Parathyroid adenoma (tissue), 2 donors: ENCODE measurements around the gene EXOC3.

Experiments
- H2AFZ ChIP-seq: fragments of 300-600 bp; sonication (generic); one replicate; pipeline ENCODE4 v1.7.0; 2017; ENCODE audit warnings: antibody characterized with exemption, mild to moderate bottlenecking
- H3K27ac ChIP-seq: fragments of 300-600 bp; sonication (generic); one replicate; pipeline ENCODE4 v1.7.0; 2017
- H3K27me3 ChIP-seq: fragments of 300-600 bp; sonication (generic); one replicate; pipeline ENCODE4 v1.7.0; 2017; ENCODE audit warnings: low read length; ENCODE audit not compliant: control insufficient read depth, insufficient read depth
- H3K36me3 ChIP-seq: fragments of 300-600 bp; sonication (generic); one replicate; pipeline ENCODE4 v1.7.0; 2017; ENCODE audit warnings: low read length; ENCODE audit not compliant: control insufficient read depth, insufficient read depth
- H3K4me1 ChIP-seq: fragments of 300-600 bp; sonication (generic); one replicate; pipeline ENCODE4 v1.7.0; 2017; ENCODE audit warnings: control low read depth
- H3K4me2 ChIP-seq: fragments of 300-600 bp; sonication (generic); one replicate; pipeline ENCODE4 v1.7.0; 2017; ENCODE audit warnings: low read length
- H3K4me3 ChIP-seq: fragments of 300-600 bp; sonication (generic); one replicate; pipeline ENCODE4 v1.7.0; 2017; ENCODE audit warnings: low read depth, low read length
- H3K79me2 ChIP-seq: fragments of 300-600 bp; sonication (generic); one replicate; pipeline ENCODE4 v1.7.0; 2017; ENCODE audit warnings: control low read depth
- H3K9ac ChIP-seq: fragments of 300-600 bp; sonication (generic); one replicate; pipeline ENCODE4 v1.7.0; 2017; ENCODE audit warnings: mild to moderate bottlenecking
- H3K9me3 ChIP-seq: fragments of 300-600 bp; sonication (generic); one replicate; pipeline ENCODE4 v1.7.0; 2017; ENCODE audit warnings: low read length; ENCODE audit not compliant: control insufficient read depth
- CTCF ChIP-seq: fragments of 300-600 bp; sonication (generic); IDR thresholded peaks from one replicate; pipeline ENCODE4 v1.7.0; 2017; ENCODE audit warnings: antibody characterized with exemption, mild to moderate bottlenecking
- donor health status: primary hyperparathyroidism.

EXOC3 gene

GRCh38 chr5:452978-453710 lies 10.2 kb downstream of the EXOC3 start:
- H3K79me2 ChIP-seq = peaks cover 51% of the 10 kb centered on the region
- H3K9ac ChIP-seq = no peak overlapping the region
- H3K36me3 ChIP-seq = peaks cover 3% of the 10 kb centered on the region
- no peak overlapping the region for H2AFZ ChIP-seq
- no peak overlapping the region for H3K4me3 ChIP-seq
- no peaks in the 10 kb centered on the region for H3K27me3 ChIP-seq
- TF ChIP-seq CTCF = no peak
- no peak overlapping the region for H3K27ac ChIP-seq
- H3K4me1 ChIP-seq = no peaks in the 10 kb centered on the region
- H3K4me2 ChIP-seq = no peak overlapping the region
- no peaks in the 10 kb centered on the region for H3K9me3 ChIP-seq

- no peak for TF ChIP-seq CTCF
- no peak overlapping the region for H3K4me3 ChIP-seq
- no peak overlapping the region for H3K9ac ChIP-seq
- no peaks in the 10 kb centered on the region for H3K27me3 ChIP-seq
- no peak overlapping the region for H2AFZ ChIP-seq
- no peaks in the 10 kb centered on the region for H3K4me1 ChIP-seq
- peaks cover 46% of the 10 kb centered on the region for H3K79me2 ChIP-seq
- no peak overlapping the region for H3K4me2 ChIP-seq
- no peaks in the 10 kb centered on the region for H3K9me3 ChIP-seq
- no peak overlapping the region for H3K27ac ChIP-seq
- peaks cover 3% of the 10 kb centered on the region for H3K36me3 ChIP-seq
Observed at GRCh38 chr5:453725-454481, 10.9 kb downstream of the EXOC3 start.

- Histone ChIP-seq H3K27ac (no peak overlapping the region), H3K4me2 (no peak overlapping the region), H3K79me2 (peaks cover 42% of the 10 kb centered on the region), H3K9ac (no peak overlapping the region), H3K9me3 (no peaks in the 10 kb centered on the region), H3K4me1 (no peaks in the 10 kb centered on the region), H3K36me3 (peaks cover 3% of the 10 kb centered on the region), H2AFZ (no peak overlapping the region), H3K4me3 (no peak overlapping the region), H3K27me3 (no peaks in the 10 kb centered on the region)
- TF ChIP-seq CTCF = no peak
Observed at GRCh38 chr5:454936-455335, 12.0 kb downstream of the EXOC3 start.

- Histone ChIP-seq H3K36me3 (peaks cover 3% of the 10 kb centered on the region), H3K9me3 (no peaks in the 10 kb centered on the region)
- TF ChIP-seq CTCF = no peak
Observed at GRCh38 chr5:455806-456205, 12.8 kb downstream of the EXOC3 start.

More at GRCh38 chr5:455806-456205, 12.8 kb downstream of the EXOC3 start:
- Histone ChIP-seq H3K4me2 (no peak overlapping the region), H2AFZ (no peak overlapping the region), H3K27ac (no peak overlapping the region), H3K79me2 (peaks cover 42% of the 10 kb centered on the region), H3K4me1 (no peaks in the 10 kb centered on the region), H3K9ac (no peak overlapping the region), H3K4me3 (no peak overlapping the region), H3K27me3 (no peaks in the 10 kb centered on the region)
